ENCODE results near the gene LMOD2.

LMOD2 gene

DNA sequence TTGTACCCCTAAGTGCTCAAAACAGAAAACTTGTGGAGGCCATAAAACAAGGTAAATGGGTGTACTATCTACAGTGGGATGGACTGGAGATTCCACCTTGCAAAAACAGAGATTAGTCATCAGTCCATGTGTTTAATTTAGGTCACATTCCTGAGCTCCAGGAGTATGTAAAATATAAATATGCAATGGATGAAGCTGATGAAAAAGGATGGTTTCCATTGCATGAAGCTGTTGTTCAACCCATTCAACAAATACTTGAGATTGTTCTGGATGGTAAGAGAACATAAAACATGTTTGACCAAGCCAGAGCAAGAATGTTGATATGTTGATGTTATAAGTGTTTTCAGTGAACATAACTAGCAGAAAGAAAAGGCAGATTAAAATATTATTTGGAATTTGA is 39.4 kb upstream of the LMOD2 start:
- TF ChIP-seq, protein P1, sequence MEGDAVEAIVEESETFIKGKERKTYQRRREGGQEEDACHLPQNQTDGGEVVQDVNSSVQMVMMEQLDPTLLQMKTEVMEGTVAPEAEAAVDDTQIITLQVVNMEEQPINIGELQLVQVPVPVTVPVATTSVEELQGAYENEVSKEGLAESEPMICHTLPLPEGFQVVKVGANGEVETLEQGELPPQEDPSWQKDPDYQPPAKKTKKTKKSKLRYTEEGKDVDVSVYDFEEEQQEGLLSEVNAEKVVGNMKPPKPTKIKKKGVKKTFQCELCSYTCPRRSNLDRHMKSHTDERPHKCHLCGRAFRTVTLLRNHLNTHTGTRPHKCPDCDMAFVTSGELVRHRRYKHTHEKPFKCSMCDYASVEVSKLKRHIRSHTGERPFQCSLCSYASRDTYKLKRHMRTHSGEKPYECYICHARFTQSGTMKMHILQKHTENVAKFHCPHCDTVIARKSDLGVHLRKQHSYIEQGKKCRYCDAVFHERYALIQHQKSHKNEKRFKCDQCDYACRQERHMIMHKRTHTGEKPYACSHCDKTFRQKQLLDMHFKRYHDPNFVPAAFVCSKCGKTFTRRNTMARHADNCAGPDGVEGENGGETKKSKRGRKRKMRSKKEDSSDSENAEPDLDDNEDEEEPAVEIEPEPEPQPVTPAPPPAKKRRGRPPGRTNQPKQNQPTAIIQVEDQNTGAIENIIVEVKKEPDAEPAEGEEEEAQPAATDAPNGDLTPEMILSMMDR (IDR thresholded peaks at IDR 0.05; ENCODE audit: low read depth, low read length, missing control alignments) = no peak
- DNase-seq (ENCODE audit: low read depth) = no peak
- in situ Hi-C loops (cut with HindIII; ENCODE audit: low sequenced_read_pairs) = no loop called here
- no peak overlapping the region for H3K4me3 ChIP-seq (ENCODE audit: low read depth, low read length)

DNA sequence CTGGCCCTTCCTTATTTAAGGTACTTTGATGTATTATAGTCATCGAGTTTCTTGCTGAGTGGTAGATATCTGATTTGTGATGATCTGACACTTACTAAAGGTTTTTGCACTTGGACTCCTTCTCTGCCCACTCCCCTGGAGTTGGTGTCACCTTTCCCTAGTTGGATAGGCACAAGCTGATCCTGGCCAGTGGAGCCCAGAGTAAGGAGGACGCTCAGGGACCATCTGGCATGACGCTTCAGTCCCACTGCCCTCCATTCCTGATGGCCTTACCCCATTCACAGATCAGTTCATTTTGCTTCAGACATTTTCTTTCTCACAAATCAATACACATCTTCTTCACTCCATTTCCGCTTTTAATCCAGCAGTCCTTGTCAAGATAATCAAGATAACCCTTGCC is 34.0 kb upstream of the LMOD2 start:
- DNase-seq (ENCODE audit: low read depth) = no peak
- TF ChIP-seq, protein P1 (IDR thresholded peaks at IDR 0.05; ENCODE audit: low read depth, low read length, missing control alignments) = no peak
- in situ Hi-C loops (cut with HindIII; ENCODE audit: low sequenced_read_pairs) = no loop called here
- no peak overlapping the region for H3K4me3 ChIP-seq (ENCODE audit: low read depth, low read length)

GRCh38 chr7:123622660-123623386 is 32.8 kb upstream of the LMOD2 start:
- in situ Hi-C loops (cut with HindIII; ENCODE audit: low sequenced_read_pairs) = no loop called here
- TF ChIP-seq, protein P1 (IDR thresholded peaks at IDR 0.05; ENCODE audit: low read depth, low read length, missing control alignments) = no peak
- no peak overlapping the region for H3K4me3 ChIP-seq (ENCODE audit: low read depth, low read length)
- DNase-seq (ENCODE audit: low read depth) = no peak

DNA sequence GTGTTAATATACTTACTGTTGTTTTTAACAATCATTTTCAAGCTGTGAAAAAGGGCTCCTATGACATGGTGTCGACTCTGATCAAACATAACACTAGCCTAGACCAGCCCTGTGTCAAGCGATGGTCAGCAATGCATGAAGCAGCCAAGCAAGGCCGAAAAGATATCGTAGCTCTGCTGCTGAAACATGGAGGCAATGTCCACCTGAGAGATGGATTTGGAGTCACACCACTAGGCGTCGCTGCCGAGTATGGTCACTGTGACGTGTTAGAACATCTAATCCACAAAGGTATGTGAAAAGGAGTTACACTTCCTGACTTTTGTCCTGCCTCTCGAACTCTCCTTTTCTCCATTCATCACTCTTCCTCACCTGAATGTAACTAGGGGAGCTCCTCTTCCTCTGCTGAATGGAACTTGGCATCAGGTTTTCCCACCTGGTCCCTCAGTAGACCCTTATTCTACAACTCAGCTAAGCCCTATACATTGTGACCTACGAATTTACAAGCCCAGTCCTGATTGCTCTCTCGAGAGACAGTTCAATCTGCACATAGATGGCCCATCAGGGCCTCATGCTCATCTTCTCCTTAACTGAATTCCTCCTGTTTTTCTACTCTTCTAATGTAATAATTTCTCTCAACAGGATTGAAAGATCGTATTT is 31.0 kb upstream of the LMOD2 start:
- TF ChIP-seq, protein P1 (IDR thresholded peaks at IDR 0.05; ENCODE audit: low read depth, low read length, missing control alignments) = peak; percentile 50
- no peak overlapping the region for H3K4me3 ChIP-seq (ENCODE audit: low read depth, low read length)
- in situ Hi-C loops (cut with HindIII; ENCODE audit: low sequenced_read_pairs) = no loop called here
- no peak for DNase-seq (ENCODE audit: low read depth)

GRCh38 chr7:123625254-123625653 is 30.4 kb upstream of the LMOD2 start:
- TF ChIP-seq, protein P1 (IDR thresholded peaks at IDR 0.05; ENCODE audit: low read depth, low read length, missing control alignments) = no peak
- no peak overlapping the region for H3K4me3 ChIP-seq (ENCODE audit: low read depth, low read length)
- in situ Hi-C loops (cut with HindIII; ENCODE audit: low sequenced_read_pairs) = no loop called here
- DNase-seq (ENCODE audit: low read depth) = no peak

DNA sequence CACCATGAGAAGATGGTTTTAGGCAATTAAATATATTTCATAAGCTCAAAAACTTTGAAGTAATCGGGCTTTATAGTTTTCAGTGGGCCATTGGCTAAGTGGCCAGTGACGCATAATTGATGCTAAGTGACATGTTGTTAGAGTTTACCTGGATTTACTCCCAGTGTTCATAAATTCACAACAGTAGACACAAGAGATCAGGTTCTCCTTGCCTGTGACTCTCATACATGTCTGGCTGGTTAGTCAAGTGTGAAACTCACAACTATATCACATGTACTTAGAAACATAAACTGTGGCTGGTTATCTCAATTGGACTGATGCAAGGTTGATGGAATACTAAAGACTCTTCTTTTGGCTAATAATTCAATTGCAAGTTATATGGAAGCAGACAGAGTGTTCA is 27.8 kb upstream of the LMOD2 start:
- in situ Hi-C loops (cut with HindIII; ENCODE audit: low sequenced_read_pairs) = no loop called here
- H3K4me3 ChIP-seq (ENCODE audit: low read depth, low read length) = no peak overlapping the region
- no peak for DNase-seq (ENCODE audit: low read depth)
- TF ChIP-seq, protein P1 (IDR thresholded peaks at IDR 0.05; ENCODE audit: low read depth, low read length, missing control alignments) = no peak

Measured in astrocyte of the cerebellum (primary cell).